Tibial nerve (tissue), 4 donors: ENCODE results near the gene SLC25A10.

Source experiments
- EP300 ChIP-seq, 2 donors: sonication (generic); formaldehyde crosslinking; IDR thresholded peaks; one replicate each; pipeline ENCODE4 v1.6.1; 2017; ENCODE audit warnings: antibody characterized with exemption in 2 of 2, mild to moderate bottlenecking in 1 of 2
- POLR2A ChIP-seq, 2 donors: fragments of 450-650 bp; IDR thresholded peaks; one replicate each; pipeline ENCODE4 v1.6.1; 2017; ENCODE audit warnings: antibody characterized with exemption in 2 of 2, mild to moderate bottlenecking in 2 of 2, moderate library complexity in 2 of 2
- TF ChIP-seq, protein P1 (sequence below), 5 experiments: fragments of 200-600 bp in 3 of 5; fragments of 450-650 bp in 2 of 5; sonication (generic) in 3 of 5; IDR thresholded peaks; one replicate each; pipeline ENCODE4 v1.5.1; 2016 to 2019; ENCODE audit warnings: antibody characterized with exemption in 5 of 5, mild to moderate bottlenecking in 3 of 5, moderate library complexity in 2 of 5

DNA sequence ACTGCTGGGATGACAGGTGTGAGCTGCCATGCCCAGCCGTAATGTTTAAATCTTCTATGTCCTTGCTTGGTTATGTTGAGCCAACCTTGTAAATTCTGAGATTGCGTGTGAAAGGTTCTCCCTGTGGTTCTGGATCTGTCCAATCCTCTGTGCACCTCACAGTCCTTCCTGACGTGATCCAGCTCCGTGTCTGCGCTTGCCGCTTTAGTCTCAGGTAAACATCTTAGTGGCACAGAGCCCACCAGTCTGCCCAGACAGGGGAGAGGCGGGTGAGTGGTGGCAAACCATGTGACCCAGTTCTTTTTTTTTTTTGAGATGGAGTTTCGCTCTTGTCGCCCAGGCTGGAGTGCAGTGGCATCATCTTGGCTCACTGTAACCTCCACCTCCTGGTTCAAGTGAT is 13.9 kb downstream of the SLC25A10 start:
- TF ChIP-seq, protein P1, sequence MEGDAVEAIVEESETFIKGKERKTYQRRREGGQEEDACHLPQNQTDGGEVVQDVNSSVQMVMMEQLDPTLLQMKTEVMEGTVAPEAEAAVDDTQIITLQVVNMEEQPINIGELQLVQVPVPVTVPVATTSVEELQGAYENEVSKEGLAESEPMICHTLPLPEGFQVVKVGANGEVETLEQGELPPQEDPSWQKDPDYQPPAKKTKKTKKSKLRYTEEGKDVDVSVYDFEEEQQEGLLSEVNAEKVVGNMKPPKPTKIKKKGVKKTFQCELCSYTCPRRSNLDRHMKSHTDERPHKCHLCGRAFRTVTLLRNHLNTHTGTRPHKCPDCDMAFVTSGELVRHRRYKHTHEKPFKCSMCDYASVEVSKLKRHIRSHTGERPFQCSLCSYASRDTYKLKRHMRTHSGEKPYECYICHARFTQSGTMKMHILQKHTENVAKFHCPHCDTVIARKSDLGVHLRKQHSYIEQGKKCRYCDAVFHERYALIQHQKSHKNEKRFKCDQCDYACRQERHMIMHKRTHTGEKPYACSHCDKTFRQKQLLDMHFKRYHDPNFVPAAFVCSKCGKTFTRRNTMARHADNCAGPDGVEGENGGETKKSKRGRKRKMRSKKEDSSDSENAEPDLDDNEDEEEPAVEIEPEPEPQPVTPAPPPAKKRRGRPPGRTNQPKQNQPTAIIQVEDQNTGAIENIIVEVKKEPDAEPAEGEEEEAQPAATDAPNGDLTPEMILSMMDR (IDR thresholded peaks at IDR 0.05) = no peak
- TF ChIP-seq POLR2A (IDR thresholded peaks at IDR 0.05) (no peak), EP300 (IDR thresholded peaks at IDR 0.05) (no peak)
